Sigmoid colon (tissue), 7 donors: ENCODE measurements around the gene CDC6. TPM values are rescaled to one million over a fixed set of nuclear protein-coding genes. Genes with fewer than 3 reads are reported as not detected.
A peak's percentile ranks its signal among the peaks of the same experiment; 100 is the strongest.
"Not testable (repeated sequence)": the region's sequence is repeated elsewhere in the genome, so short reads cannot be mapped to it uniquely, and the experiment has no call there.

ENCODE experiments used
- DNase-seq: peaks from one replicate; pipeline ENCODE4 v3.0.0-alpha.2; 2019
- H3K27ac ChIP-seq, 4 donors: fragments of 200-600 bp; sonication (generic); one replicate each; pipeline ENCODE4 v1.5.1; 2016 to 2019; ENCODE audit warnings: mild to moderate bottlenecking in 1 of 4
- H3K27me3 ChIP-seq, 3 donors: fragments of 200-600 bp; sonication (generic); one replicate each; pipeline ENCODE4 v1.5.1; 2019; ENCODE audit warnings: mild to moderate bottlenecking in 1 of 3
- H3K36me3 ChIP-seq, 4 donors: fragments of 200-600 bp; sonication (generic); one replicate each; pipeline ENCODE4 v1.5.1; 2016 to 2019
- H3K4me1 ChIP-seq, 4 donors: fragments of 200-600 bp; sonication (generic); one replicate each; pipeline ENCODE4 v1.5.1; 2017 to 2019
- H3K4me3 ChIP-seq, 4 donors: fragments of 200-600 bp; sonication (generic); one replicate each; pipeline ENCODE4 v1.5.1; 2017 to 2019; ENCODE audit warnings: mild to moderate bottlenecking in 2 of 4, moderate library complexity in 1 of 4
- H3K9me3 ChIP-seq, 4 donors: fragments of 200-600 bp in 3 of 4; sonication (generic) in 3 of 4; one replicate each; pipeline versions ENCODE4 v1.5.1 to v1.6.1; 2013 to 2019
- EP300 ChIP-seq, 4 donors: sonication (generic); formaldehyde crosslinking; IDR thresholded peaks; one replicate each; pipeline ENCODE4 v1.6.1; 2017; ENCODE audit warnings: antibody characterized with exemption in 4 of 4
- POLR2A ChIP-seq, 2 donors: fragments of 450-650 bp; IDR thresholded peaks; one replicate each; pipeline ENCODE4 v1.6.1; 2016; ENCODE audit warnings: antibody characterized with exemption in 2 of 2, mild to moderate bottlenecking in 2 of 2, moderate library complexity in 2 of 2
- POLR2AphosphoS5 ChIP-seq, 4 donors: sonication (generic); formaldehyde crosslinking; IDR thresholded peaks; one replicate each; pipeline ENCODE4 v1.6.1; 2017; ENCODE audit warnings: antibody characterized with exemption in 4 of 4
- WGBS, 2 donors: extraction: QIAGEN DNeasy Blood & Tissue Kit; methylation state at CpG; one replicate each; pipeline ENCODE4 v1.1.7; 2013; 5-methylcytosine and 5-hydroxymethylcytosine counted together
- intact Hi-C: fragments of 100-400 bp; cut with DNase I; formaldehyde crosslinking; loops from one replicate; pipeline ENCODE4 v1.15.1; 2023
- polyA plus RNA-seq, 3 donors: library from polyadenylated mRNA; stranded (reverse); fragments of 200-250 nt; gene quantifications; one replicate each; pipeline ENCODE4 v1.2.3, GENCODE V29; 2013
- total RNA-seq, 4 donors: library from RNA; depleted of rRNA; stranded (reverse); fragments of >200 nt; gene quantifications; one replicate each; pipeline ENCODE4 v1.1.0, GENCODE V29; 2016
- TF ChIP-seq, protein P1 (sequence below), 4 experiments: fragments of 450-650 bp in 3 of 4; fragments of 200-600 bp in 1 of 4; IDR thresholded peaks; one replicate each; pipeline ENCODE4 v1.5.1; 2016 to 2019; ENCODE audit warnings: antibody characterized with exemption in 4 of 4, mild to moderate bottlenecking in 3 of 4, moderate library complexity in 2 of 4
- donor health status: healthy with polysubstance abuse.
- donor health status: Bipolar disorder and iron deficiency.
- donor health status: healthy.

The CDC6 gene
- total and polyA plus RNA-seq, 7 donors, result 0.33 to 10.9 (median 1.9) TPM; not detected in 1

DNA sequence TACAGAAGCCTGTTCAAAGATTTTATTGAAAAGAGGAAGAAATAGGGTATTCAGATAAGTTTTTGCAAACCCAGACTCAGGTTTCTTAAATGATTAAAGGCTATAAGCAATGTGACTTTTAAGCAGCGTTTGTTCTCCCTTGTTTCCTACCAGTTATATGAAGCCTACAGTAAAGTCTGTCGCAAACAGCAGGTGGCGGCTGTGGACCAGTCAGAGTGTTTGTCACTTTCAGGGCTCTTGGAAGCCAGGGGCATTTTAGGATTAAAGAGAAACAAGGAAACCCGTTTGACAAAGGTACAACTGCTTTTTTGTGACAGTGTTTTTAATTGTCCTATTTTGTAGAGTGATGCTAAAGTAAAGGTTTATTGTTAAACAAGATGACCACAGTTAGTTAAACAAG, 13.6 kb downstream of the CDC6 start:
- TF ChIP-seq POLR2A (IDR thresholded peaks at IDR 0.05) (no peak), POLR2AphosphoS5 (IDR thresholded peaks at IDR 0.05) (no peak), EP300 (IDR thresholded peaks at IDR 0.05) (no peak)
- TF ChIP-seq, protein P1, sequence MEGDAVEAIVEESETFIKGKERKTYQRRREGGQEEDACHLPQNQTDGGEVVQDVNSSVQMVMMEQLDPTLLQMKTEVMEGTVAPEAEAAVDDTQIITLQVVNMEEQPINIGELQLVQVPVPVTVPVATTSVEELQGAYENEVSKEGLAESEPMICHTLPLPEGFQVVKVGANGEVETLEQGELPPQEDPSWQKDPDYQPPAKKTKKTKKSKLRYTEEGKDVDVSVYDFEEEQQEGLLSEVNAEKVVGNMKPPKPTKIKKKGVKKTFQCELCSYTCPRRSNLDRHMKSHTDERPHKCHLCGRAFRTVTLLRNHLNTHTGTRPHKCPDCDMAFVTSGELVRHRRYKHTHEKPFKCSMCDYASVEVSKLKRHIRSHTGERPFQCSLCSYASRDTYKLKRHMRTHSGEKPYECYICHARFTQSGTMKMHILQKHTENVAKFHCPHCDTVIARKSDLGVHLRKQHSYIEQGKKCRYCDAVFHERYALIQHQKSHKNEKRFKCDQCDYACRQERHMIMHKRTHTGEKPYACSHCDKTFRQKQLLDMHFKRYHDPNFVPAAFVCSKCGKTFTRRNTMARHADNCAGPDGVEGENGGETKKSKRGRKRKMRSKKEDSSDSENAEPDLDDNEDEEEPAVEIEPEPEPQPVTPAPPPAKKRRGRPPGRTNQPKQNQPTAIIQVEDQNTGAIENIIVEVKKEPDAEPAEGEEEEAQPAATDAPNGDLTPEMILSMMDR (IDR thresholded peaks at IDR 0.05), result no peak
- H3K27me3 ChIP-seq, result no peaks in the 10 kb centered on the region
- peaks cover 0 to 47% (median 45%) of the 10 kb centered on the region in 4 donors for H3K4me1 ChIP-seq
- no peaks in the 10 kb centered on the region for H3K9me3 ChIP-seq
- DNase-seq, result no peak
- 30 to 63% methylated on average over 4 of the region's 4 CpGs for WGBS, 2 donors
- no peak overlapping the region for H3K4me3 ChIP-seq
- no peak overlapping the region for H3K27ac ChIP-seq
- intact Hi-C loops, result loop anchor here (5.0 to 10.0 kb wide), 3 partner anchors 116 to 1363 kb away; partner anchors contain the start of gene TOP2A
- H3K36me3 ChIP-seq, result no peaks in the 10 kb centered on the region

DNA sequence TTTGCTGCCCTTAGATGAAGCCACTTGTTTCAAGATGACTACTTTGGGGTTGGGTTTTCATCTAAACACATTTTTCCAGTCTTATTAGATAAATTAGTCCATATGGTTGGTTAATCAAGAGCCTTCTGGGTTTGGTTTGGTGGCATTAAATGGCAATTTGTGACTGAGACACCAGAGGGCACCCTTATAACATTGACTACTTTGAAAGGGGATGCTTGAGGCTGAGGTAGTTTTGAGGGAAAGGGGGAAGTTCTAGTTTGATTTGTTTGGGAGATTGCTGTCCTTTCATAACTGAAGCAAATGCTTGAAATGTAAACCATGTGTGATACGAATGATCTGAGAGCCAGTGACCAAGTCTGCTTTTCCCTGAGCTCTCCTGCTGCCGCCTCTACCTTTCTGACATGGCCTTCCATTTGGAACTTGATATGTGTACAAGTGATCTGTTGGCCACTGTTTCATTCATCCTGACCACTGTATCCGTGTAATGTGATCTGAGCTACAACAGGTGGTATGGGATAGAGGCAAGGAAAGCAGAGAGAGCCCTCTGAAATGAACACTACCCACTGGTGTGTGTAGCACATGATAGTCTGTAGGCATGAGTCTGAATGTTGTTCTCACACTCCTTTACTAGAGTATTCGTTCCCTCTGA, 15.5 kb downstream of the CDC6 start:
- peak overlapping the region; percentile 4 to 86 (median 82) for H3K27ac ChIP-seq
- no peaks in the 10 kb centered on the region for H3K27me3 ChIP-seq
- intact Hi-C loops, result loop anchor here (1.0 to 10.0 kb wide), 4 partner anchors 52 to 1362 kb away; partner anchors contain the start of gene TOP2A
- H3K9me3 ChIP-seq, result no peaks in the 10 kb centered on the region
- TF ChIP-seq EP300 (IDR thresholded peaks at IDR 0.05), result no peak
- TF ChIP-seq, protein P1 (IDR thresholded peaks at IDR 0.05), result peak; percentile 73 to 85 (median 76)
- H3K4me1 ChIP-seq, result peaks cover 0 to 64% (median 62%) of the 10 kb centered on the region in 4 donors
- DNase-seq, result no peak
- H3K36me3 ChIP-seq, result no peaks in the 10 kb centered on the region
- no peak overlapping the region for H3K4me3 ChIP-seq
- 55 to 60% methylated on average over 4 of the region's 4 CpGs for WGBS, 2 donors

DNA sequence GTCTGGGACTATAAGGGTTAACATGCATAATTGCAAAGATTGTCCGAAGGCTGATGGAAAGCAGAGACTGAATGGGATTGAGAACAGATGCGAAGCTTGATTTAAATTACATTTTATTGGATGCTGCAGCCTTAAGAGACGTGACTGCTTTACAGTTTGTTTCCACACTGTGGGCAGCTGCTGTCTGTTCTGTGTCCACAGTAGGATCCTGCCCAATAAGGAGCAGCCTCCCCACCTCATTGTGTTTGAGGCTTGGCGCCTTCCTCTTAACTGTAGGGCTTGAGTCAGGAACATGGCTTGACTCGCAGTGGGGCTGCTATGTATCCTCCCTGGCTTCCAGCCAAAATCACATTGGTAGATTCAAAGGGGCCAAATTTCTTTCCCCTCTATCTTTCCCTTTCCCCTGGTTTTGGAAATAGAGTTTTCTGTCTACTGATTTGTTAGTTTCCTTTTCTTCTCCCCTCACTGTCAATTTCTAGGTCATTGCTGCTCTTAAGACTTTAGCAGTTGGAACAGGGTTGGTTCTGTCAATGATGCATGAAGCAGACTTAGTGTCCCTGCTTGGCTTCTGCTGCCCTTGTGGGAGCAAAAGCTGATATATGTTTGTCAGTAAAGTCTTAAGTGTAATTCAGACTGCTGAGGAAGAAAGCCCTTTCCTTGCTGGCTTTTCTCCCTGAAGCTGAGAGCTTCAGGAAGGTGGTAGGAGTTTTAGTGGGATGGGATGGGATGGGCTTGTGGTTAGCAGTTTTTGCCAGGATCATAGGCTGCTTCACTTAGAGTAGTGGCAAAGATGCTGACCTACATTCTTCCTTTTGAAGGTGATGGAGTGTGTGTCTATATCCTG, 16.3 kb downstream of the CDC6 start:
- peak; percentile 95 for DNase-seq
- Histone ChIP-seq H3K9me3 (no peaks in the 10 kb centered on the region), H3K27ac (peak overlapping the region; percentile 4 to 86 (median 82)), H3K4me3 (no peak overlapping the region), H3K4me1 (peaks cover 0 to 65% (median 63%) of the 10 kb centered on the region in 4 donors), H3K27me3 (no peaks in the 10 kb centered on the region), H3K36me3 (no peaks in the 10 kb centered on the region)
- intact Hi-C loops, result loop anchor here (1.0 to 10.0 kb wide), 4 partner anchors 51 to 1361 kb away; partner anchors contain the start of gene TOP2A
- TF ChIP-seq EP300 (IDR thresholded peaks at IDR 0.05) (peak; percentile 76 to 96 (median 87)), POLR2AphosphoS5 (IDR thresholded peaks at IDR 0.05) (peak; percentile 96 to 100 (median 98)), POLR2A (IDR thresholded peaks at IDR 0.05) (no peak)
- 68 to 71% methylated on average over 5 of the region's 5 CpGs for WGBS, 2 donors

DNA sequence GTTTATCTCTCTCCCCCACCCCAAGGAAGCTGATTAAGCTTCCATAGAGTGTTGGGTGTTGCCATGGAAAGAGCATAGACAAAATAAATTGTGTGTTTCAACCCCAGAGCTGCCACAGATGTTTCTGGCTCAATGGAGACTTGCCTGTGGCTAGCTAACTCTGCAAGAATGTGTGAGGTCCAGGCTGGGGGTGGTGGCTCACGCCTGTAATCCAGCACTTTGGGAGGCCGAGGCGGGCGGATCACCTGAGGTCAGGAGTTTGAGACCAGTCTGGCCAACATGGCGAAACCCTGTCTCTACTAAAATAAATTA, 16.8 kb downstream of the CDC6 start:
- H3K27me3 ChIP-seq, H3K9me3 ChIP-seq, H3K4me3 ChIP-seq, H3K36me3 ChIP-seq: not testable (repeated sequence)
- TF ChIP-seq EP300 (IDR thresholded peaks at IDR 0.05) (peak in 1 of 4 donors; percentile 23), POLR2AphosphoS5 (IDR thresholded peaks at IDR 0.05) (peak in 1 of 4 donors; percentile 27)
- H3K27ac ChIP-seq, result peak overlapping the region; percentile 4 to 86 (median 82)
- intact Hi-C loops, result loop anchor here (5.0 to 10.0 kb wide), 3 partner anchors 113 to 1360 kb away; partner anchors contain the start of gene TOP2A
- peak; percentile 74 for DNase-seq
- H3K4me1 ChIP-seq, result peaks cover 0 to 65% (median 63%) of the 10 kb centered on the region in 4 donors
- WGBS, 2 donors, result 84 to 91% methylated on average over 5 of the region's 5 CpGs

DNA sequence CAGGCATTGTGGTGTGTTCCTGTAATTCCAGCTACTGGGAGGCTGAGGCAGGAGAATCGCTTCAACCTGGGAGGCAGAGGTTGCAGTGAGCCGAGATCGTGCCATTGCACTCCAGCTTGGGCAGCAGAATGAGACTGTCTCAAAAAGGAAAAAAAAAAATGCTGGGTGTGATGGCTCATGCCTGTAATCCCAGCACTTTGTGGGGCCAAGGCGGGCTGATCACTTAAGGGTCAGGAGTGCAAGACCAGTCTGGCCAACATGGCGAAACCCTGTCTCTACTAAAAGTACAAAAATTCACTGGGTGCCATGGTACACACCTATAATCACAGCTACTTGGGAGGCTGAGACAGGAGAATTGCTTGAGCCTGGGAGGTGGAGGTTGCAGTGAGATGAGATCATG, 17.2 kb downstream of the CDC6 start:
- intact Hi-C loops, result loop anchor here (5.0 to 10.0 kb wide), 3 partner anchors 112 to 1360 kb away; partner anchors contain the start of gene TOP2A
- Histone ChIP-seq H3K4me1 (peaks cover 0 to 66% (median 65%) of the 10 kb centered on the region in 4 donors), H3K27ac (peak overlapping the region; percentile 4 to 86 (median 82))
- DNase-seq, result peak; percentile 39
- not testable (repeated sequence) for H3K9me3 ChIP-seq, H3K36me3 ChIP-seq, H3K27me3 ChIP-seq, H3K4me3 ChIP-seq
- WGBS, 2 donors, result 91 to 93% methylated on average over 5 of the region's 5 CpGs

DNA sequence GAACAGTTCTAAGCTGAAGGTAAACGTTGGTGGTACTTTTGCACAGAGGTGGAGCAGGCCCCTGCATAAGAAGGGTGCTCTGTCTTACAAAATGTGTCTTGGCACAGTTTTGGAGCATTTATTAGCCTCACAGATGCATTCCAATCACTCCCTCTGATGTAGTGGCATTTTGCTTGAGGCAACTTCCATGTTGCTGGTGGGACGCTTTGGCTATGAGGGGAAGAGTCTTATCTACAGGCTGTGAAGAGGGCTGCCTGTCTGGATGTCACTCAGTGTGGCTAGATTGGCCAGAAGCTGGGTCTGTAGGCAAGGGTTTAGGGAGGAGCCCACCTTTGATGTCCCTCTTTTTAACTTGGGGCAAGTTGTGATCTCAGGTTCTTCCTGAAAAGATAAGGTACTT, 18.7 kb downstream of the CDC6 start:
- H3K9me3 ChIP-seq, result no peaks in the 10 kb centered on the region
- H3K4me3 ChIP-seq, result no peak overlapping the region
- H3K36me3 ChIP-seq, result no peaks in the 10 kb centered on the region
- peaks cover 0 to 81% (median 78%) of the 10 kb centered on the region in 4 donors for H3K4me1 ChIP-seq
- WGBS, 2 donors, result 60 to 62% methylated on average over 2 of the region's 2 CpGs
- intact Hi-C loops, result loop anchor here (10.0 kb wide), 1 partner anchor 1358 kb away; no protein-coding TSS in a partner anchor
- TF ChIP-seq POLR2AphosphoS5 (IDR thresholded peaks at IDR 0.05) (no peak), POLR2A (IDR thresholded peaks at IDR 0.05) (no peak), EP300 (IDR thresholded peaks at IDR 0.05) (no peak)
- TF ChIP-seq, protein P1 (IDR thresholded peaks at IDR 0.05), result no peak
- no peaks in the 10 kb centered on the region for H3K27me3 ChIP-seq
- no peak for DNase-seq
- H3K27ac ChIP-seq, result peak overlapping the region in 3 of 4 donors; percentile 33 to 67 (median 62)
